Measurements from ENCODE around the gene LCOR.
A peak's percentile ranks its signal among the peaks of the same experiment; 100 is the strongest.
"Not testable (repeated sequence)": the region's sequence is repeated elsewhere in the genome, so short reads cannot be mapped to it uniquely, and the experiment has no call there.

LCOR gene

GRCh38 chr10:97029271-97029670, 197.2 kb downstream of the LCOR start:
- no peak for DNase-seq (ENCODE audit: low read depth in 3 of 3, low spot score in 1 of 3)

- DNase-seq (ENCODE audit: low read depth in 3 of 3, low spot score in 1 of 3) = no peak
Measured at GRCh38 chr10:97030894-97031293, 198.8 kb downstream of the LCOR start.

- no peak for DNase-seq (ENCODE audit: low read depth in 3 of 3, low spot score in 1 of 3)
Measured at GRCh38 chr10:97031459-97031858, 199.4 kb downstream of the LCOR start.

DNA sequence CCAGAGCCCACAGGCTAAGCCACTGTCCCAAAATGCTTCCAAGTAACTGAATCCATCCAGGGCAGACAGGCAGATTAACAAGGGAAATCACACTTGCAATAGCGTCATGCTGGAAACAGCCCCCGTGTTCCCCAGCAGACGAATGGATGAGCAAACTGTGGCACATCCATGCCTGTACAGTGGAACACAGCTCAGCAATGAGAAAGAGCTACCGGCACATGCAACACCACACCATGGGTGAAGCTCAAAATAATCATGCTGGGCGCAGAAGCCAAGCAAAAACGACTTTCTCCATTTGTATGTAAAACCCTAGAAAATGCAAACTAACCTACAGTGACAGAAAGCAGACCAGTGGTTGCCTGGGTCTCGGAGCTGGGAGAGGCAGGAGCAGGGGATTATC, 200.5 kb downstream of the LCOR start:
- DNase-seq (ENCODE audit: low read depth in 3 of 3, low spot score in 1 of 3) = no peak

DNA sequence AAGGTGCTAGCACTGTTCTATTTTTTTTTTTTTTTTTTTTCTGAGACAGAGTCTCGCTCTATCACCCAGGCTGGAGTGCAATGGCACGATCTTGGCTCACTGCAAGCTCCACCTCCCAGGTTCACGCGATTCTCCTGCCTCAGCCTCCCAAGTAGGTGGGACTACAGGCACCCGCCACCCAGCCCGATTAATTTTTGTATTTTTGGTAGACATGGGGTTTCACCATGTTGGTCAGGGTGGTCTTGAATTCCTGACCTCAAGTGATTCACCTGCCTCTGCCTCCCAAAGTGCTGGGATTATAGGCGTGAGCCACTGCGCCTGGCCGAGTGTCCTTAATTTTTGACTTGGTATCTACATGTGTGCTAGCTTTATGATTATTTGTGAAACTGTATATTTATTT, 201.7 kb downstream of the LCOR start:
- DNase-seq (ENCODE audit: low read depth in 3 of 3, low spot score in 1 of 3) = not testable (repeated sequence)

GRCh38 chr10:97034301-97034700, 202.2 kb downstream of the LCOR start:
- no peak for DNase-seq (ENCODE audit: low read depth in 3 of 3, low spot score in 1 of 3)

GRCh38 chr10:97034958-97035769, 203.1 kb downstream of the LCOR start:
- no peak for DNase-seq (ENCODE audit: low read depth in 3 of 3, low spot score in 1 of 3)

DNA sequence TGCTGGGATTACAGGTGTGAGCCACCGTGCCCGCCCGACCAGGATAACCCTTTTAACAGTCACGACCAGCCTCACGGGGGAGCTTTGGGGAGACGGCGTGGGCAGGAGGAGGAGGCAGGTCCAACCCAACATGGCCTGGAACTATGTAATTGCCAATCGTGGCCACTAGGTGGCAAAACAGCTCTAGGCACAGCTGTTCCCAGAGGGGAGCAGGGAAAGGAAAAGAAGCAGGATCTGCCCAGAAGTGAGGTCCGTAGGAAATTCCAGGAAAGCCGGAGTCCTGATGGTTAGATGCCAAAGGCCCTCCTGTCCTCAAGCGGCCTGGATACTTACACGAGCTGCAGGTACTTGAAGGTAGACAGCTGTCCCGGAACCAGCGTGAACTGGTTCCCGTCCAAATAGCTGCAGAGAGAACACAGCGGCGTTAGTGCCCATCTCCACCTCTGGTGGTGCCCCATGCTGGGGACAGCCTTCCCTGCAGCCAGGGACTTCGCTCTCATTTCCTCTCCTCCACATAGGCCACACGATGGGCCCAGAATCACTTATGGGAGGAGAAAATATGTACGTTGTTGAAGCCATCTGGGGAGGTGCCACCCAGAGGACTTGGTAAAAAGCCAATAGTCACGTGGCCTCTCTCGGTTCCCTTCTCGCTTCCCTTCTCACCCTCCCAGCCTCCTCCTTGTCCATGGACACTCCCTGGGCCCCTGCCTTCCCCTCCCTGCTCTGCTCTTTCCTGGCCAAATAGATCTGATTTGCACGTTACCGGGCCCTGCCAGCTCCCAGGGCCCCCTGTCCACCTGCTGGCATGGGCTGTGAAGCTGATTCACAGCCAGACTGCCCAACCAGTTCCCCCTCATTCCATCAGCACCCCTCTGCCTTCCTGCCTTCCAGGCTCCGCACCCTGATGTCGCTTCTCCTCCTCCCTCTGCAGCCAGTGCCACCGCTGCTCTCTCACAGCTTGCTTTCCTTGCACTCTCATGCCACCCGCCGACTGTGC, 205.6 kb downstream of the LCOR start:
- DNase-seq (ENCODE audit: low read depth in 3 of 3, low spot score in 1 of 3) = peak in 2 of 3 donors; percentile 48 to 56

DNA sequence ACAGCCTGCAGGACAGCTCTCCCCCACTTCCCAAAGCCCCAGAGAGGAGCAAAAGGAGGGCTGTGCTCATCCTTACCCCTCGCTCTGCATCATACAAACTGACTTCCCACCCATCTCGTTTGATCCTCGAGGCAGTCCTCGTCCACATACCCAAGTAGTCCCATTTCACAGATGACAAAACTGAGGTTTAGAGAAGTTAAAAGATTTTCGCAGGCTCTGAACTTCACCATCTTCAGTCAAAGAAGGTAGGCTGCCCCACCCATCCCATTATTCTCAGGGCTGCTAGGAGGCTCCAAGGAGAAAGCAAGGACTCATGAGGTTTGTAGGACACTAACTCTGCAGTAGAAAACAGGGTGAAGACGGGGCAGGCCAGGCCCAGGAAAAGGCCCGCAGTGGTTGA, 206.6 kb downstream of the LCOR start:
- no peak for DNase-seq (ENCODE audit: low read depth in 3 of 3, low spot score in 1 of 3)

DNA sequence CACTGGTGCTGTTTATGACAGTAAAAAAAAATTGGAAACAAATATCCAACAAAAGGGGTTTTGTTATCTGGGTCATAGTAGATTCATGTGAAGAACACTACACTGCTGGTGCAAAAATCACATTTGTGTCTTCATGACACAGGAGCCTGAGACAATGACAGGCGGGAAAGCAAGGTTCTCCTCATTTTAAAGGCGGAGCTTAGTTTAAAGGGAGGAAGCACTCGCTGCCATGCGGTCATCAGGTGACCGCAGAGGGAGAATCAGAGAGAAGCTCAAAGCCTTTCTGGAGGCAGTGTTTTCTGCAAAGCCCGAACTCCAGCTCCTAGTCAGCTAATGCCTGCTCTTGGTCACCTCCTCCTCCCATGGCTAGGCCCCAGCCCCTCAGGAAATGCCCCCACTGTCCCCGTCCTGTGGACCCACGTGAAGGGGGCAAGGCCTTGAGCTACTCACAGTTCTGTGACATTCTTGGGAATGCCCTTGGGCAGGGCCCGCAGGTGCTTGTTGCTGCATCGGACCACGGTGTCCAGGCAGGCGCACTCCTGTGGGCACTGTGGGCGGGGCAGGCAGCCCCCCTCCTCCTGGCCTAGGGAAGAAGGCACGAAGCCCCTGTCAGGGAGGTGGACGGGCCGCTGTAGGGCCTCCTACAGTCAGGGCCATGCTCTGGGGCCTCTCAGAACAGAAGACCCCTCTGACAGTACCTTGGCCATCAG, 207.6 kb downstream of the LCOR start:
- DNase-seq (ENCODE audit: low read depth in 3 of 3, low spot score in 1 of 3) = no peak

DNA sequence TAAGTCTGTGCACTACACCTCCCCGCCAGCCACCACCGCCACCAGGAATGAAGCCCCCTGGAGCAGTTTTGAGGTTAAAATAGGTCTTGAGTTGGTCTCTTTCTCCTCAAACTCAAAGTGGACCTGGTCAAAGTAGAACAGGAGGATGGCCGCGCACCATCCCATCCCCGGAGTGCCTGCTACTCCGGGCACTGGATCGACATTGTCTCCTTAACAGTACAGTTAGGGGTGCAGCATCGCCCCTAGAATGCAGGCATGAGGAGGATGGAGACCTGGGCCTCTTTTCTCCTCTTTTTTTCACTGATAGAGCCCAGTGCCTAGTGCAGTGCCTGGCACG, 208.1 kb downstream of the LCOR start:
- no peak for DNase-seq (ENCODE audit: low read depth in 3 of 3, low spot score in 1 of 3)

DNA sequence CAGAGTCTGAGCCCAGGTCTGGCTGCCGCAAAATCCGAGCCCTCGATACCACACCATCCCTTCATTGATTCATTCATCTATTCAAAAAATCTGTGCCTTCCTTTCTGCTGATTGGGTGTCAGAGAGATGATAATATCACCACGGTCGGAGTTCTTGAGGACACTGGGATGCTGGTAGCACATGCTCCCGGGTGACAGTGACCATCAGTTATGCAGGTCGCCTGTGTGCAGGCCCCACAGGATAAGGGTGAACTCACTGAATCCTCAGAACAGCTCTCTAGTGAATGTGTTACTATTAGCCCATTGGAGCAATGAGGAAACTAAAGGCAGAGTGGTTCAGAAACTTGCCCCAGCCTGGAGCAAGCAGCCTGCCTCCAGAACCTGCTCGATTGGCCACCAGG, 208.6 kb downstream of the LCOR start:
- no peak for DNase-seq (ENCODE audit: low read depth in 3 of 3, low spot score in 1 of 3)

- DNase-seq (ENCODE audit: low read depth in 3 of 3, low spot score in 1 of 3) = no peak
Measured at GRCh38 chr10:97042081-97042480, 210.0 kb downstream of the LCOR start.

DNA sequence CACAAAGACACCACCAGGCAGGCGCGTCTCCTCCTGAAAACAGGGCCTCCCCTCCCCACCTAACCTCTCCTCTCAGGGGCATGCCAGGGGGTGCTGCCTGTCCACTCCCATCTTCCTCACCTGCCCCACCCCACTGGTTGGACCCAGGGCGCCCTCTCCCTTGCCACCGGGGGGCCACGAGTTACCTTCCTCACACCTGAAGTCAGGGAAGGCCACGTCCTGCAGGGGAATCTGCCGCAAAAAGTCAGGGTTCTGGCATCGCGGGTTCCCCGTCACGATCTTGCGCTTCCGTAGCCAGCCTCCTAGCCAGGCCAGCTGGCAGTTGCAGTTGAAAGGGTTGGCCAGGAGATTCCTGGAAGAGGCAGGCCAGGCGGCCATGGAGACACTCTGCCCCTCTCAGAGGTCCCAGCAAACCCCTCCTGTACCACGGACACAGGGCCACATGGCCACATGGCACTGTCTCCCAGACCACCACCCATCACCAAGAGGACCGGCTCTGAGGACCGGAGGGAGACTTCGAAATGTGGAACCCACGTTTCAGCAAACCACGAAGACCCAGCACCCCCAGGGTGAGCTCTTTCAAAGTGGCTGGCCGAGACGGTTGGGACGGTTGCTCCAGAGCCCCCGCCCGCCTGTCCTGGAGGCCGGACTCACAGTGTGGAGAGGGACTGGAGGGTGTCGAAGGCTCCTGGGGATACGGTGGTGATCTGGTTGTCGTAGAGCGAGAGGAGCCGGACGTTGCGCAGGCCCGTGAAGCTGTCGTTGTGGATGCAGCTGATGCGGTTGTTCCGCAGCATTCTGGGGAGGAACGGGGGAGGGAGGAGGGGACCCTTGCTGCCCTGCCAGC, 210.8 kb downstream of the LCOR start:
- no peak for DNase-seq (ENCODE audit: low read depth in 3 of 3, low spot score in 1 of 3)

- no peak for DNase-seq (ENCODE audit: low read depth in 3 of 3, low spot score in 1 of 3)
Measured at GRCh38 chr10:97043563-97043855, 211.4 kb downstream of the LCOR start.

Measured in stimulated activated CD4-positive, alpha-beta T cell treated with anti-CD3 and anti-CD28 coated beads, TNF-alpha, amount 100 ng/mL, for 1 hour (primary cell).